TTC549 (cell line): ENCODE measurements around the gene PPP1R12A.

Experiments
- FAIRE-seq: peaks from 2 replicates; lab custom pipeline; 2012; peaks lifted over from hg19 to GRCh38; lab: Jason Lieb, UNC

The PPP1R12A gene

DNA sequence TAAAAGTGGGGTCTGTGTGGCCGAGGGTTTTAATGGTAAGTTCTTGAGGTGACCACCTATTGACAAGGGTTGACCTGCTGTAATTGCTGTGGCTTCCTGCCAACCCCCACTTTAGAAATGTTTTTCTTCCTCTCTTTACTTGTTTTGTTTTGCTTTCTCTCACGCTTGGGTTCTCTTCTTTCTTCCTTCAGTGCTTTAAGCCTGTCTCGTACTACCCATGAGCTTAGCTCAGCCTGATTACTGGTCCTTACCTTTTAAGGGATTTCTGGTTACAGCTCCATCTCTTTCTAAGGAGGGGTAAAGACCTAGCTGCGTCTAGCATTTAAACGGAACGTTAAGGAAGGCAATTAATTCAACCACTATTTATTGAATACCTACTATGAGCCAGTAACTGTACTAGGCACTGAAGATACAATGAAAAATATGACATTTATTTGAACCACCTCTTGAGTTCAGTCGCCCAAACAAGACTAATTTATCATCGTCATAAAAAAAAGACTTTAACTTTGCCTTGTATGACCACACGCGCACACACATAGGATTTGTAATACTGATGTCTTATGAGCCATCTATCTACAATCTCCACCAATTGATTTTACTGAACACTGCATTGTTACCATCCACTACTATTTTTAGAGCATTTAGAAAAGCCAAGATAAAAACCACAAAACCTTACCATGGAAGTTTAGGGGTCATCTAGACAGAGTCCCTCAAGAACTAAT lies 888 bp upstream of the PPP1R12A start:
- no peak for FAIRE-seq

DNA sequence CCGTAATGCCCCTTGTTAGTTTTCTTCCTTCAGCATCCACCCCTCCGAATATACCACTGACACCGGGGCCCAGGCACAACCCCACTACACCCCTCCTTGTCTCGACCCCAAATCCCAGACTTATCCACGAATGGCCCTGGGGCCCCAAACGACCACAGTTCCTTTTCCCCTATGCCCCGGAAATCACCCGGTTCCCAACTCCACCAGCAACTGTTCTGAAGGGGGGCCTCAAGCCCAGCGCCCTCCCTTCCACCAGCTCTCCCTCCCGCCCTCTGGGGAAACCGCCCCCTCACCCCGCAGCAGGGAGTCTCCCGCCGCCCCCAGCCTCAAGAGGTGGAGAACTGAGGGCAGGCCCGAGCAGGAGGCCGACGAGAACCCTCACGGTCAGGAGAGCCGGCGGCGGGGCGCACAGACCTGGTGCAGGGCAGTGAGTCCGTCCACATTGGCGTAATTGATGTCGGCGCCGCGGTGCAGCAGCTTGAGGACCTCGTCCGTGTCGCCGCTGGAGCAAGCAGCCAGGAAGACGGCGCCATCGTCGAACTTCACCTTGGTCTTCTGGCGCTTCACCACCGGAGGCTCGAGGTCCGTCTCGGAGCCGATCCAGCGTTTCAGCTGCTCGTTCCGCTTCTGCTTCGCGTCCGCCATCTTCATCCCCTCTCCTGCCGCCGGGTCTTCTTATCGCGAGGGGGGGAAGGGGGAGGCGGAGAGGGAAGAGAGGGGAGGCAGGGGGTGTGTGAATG lies 446 bp downstream of the PPP1R12A start:
- no peak for FAIRE-seq

DNA sequence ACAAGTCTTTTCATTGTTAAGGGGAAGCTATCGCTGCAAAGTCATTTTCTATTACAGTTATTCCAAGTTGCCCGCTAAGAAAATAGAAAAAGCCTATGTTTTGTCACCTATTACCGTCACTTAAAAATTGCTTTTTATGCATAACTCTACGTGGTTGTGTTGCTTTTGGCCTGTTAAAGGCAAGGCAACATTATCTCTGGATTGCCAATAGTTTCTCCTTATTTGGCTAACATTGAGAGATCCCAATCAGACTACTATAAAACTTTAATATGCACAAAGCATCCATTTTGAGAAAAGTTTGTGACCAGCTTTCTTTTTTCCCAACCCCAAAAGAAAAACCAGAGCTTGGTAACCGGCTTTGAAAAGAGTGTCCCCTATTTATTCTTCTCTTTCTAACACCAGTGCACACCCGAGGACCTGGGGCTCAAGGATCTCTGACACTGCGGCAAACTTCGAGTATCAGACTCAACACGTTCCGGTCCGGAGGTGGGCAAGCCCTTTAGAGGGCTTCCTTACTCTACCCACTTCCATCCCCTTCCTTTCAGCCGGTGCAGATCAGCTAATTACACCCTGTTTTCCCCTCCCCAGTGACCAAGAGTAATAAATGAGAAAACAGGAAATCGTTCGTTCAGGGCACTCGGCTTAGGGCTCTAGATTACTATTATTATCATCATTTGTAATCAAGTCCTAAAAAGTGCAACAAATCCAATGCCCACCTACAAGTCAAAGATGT lies 1.2 kb downstream of the PPP1R12A start:
- FAIRE-seq, result no peak

DNA sequence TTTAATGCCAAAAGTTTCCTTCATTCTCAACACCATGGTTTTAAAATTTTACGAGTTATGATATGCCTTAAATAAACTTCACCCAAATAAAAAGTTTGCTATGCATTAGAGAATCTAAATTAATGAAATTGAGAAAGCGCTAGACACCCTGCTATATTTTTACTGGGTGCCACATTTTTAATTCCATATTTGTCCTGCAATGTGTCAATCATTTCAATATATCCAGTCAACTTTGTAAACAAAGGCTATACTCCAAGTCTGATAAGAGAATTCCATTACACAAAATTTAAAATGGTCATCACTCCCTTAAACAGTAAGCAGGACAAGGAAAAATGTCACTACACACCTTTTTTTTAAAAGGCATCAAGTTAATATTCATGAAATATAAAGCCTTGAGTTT lies 1.9 kb downstream of the PPP1R12A start:
- no peak for FAIRE-seq

DNA sequence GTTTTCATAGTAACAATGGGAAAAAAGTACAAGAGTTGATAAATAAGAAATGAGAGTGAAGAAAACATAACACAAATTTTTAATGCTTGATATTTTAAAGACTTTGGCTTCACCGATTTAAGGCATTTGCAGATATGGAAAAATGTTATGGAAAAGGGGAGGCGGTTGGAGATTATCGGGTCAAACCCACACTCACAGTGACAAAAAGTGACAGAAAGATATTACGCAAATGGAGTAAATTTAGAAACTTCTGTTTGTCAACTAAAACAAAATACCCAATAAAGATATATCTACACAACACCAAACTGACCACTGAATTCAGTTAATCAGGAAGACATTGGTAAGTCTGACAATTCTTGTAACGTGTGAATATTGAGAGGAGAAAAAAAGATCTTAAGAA lies 2.5 kb downstream of the PPP1R12A start:
- no peak for FAIRE-seq

DNA sequence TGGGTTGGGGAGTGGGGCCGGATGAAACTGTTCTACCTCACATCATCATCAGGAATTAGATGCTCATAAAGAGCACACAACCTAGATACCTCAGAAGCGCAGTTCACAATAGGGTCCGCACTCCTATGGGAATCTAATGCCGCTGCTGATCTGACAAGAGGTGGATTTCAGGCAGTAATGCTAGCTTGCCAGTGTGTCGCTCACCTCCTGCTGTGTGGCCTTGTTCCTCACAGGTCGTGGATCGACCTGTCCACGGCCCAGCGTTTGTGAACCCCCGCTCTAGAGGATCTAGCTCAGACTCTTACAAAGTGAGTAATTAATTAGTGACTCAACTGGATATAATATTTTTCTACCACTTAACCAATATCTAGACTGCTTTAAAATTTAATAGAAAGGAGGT lies 5.8 kb downstream of the PPP1R12A start:
- FAIRE-seq, result no peak

DNA sequence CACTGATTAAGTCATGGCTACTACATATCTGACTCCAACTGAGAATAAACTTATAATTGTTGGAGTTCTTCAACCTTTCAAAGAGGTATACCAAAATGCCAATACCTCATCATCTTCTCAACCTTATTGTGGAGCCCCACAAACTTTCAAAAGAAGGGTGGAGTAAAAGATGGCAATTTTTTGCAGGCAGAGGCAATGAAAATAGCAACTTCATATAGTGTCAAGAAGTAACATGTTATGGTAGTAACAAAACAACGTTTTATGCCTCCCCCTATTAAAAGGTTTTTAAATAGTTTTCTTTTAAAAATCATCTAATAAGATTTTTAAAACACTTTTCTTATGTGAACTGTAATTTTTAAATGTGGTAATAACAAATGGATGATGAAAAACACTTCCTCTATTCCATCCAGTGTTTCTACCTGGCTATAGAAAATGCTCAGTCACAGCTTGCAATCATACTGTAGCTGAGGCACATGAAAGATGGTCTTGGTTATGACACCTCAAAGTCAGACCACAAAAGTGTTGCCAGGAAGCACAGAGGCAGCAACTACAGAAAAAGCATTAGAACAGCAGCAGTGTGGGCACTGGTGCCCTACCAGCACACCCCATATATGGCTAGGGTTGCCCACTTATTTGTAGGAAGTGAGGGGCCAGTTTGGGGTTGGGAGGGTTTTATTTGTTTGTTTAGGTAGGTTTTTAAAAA lies 7.0 kb downstream of the PPP1R12A start:
- FAIRE-seq, result no peak

DNA sequence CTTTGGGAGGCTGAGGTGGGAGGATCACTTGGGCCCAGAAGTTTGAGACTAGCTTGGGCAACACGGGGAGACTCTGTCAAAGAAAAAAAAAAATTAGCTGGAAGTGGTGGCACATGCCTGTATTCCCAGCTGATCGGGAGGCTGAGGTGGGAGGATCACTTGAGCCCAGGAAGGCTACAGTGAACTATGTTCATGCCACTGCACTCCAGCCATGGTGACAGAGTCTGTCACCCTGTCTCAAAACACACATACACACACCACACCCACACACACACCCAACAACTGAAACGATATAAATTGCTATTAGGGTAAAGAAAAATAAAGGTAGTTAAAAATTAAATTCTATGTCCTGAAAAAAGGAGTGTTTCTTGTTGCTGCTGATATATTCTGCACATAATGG lies 7.9 kb downstream of the PPP1R12A start:
- no peak for FAIRE-seq

DNA sequence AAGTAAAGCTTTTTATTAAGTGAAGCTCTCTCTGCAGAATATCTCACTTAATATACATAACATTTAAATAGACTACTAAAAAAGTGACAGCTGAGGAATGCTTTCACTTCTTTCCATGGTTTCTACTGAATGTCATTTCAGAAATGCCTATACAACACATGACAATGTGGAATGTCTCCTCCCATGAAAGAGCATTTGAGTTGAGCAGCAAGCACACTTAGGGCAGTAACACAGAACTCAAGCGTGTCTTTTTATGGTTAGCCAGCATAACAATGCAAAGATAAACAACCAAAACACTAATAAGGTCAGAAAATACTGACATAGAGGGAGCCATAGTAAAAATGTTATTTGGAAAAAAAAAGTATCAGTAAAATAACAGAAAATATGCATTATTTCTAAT lies 9.4 kb downstream of the PPP1R12A start:
- no peak for FAIRE-seq

DNA sequence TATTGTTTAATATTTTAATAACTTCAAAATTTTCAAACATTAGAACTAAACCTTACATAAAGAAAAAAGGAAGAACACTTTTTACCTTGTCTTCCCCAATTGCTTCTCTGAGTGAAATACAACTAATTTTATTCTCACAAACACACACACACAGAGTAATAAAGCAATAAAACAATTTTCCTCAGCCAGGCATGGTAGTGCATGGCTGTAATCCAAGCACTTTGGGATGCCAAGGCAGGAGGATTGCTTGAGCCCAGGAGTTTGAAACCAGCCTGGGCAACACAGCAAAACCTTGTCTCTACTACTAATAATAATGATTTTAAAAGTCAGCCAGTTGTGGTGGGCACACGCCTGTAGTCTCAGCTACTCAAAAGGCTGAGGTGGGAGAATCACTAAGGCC lies 13.1 kb downstream of the PPP1R12A start:
- no peak for FAIRE-seq

DNA sequence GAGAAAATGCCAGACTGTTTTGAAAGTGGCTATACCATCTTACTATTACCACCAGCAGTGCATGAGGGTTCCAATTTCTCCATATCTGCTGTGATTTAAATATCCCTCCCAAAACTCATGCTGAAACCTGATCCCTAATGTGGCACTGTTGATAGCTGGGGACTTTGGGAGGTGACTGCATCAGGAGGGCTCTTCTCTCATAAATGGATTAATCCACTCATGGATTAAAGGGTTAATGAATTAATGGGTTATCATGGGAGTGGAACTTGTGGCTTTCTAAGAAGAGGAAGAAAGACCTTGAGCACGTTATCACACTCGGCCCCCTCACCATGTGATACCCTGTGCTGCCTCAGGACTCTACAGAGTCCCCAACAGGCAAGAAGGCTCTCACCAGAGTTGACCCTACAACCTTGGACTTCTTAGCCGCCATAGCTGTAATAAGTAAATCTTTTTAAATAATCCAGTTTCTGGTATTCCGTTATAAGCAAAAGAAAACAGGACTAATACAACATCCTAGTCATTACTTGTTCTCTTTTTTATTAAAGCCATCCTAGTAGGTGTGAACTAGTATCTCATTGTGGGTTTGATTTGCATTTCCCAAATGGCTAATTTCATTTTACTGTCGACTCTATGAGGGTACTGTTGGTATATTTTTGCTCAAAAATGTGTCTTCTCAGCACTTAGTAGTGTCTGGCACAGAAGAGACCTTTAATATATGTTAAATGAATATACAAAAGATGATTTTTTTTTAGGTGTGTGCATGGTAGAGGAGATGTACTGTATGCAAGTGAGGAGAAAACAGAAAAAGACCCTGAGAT lies 14.3 kb downstream of the PPP1R12A start:
- FAIRE-seq, result no peak

DNA sequence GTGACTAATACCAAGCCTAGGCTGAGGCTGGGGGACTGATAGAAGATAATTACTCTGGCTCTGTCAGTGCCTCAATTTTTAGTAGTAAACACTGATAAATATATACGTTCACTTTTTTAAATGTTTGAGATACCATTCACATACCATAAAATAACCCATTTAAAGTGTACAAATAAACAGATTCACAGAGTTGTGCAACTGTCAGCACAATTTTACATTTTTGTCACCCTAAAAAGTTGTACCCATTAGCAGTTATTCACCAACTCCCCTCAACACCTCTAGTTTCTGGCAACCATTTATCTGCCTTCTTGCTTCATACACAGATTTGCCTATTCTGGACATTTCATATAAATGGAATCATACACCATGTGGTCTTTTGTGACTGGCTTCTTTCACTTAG lies 15.1 kb downstream of the PPP1R12A start:
- FAIRE-seq, result no peak

DNA sequence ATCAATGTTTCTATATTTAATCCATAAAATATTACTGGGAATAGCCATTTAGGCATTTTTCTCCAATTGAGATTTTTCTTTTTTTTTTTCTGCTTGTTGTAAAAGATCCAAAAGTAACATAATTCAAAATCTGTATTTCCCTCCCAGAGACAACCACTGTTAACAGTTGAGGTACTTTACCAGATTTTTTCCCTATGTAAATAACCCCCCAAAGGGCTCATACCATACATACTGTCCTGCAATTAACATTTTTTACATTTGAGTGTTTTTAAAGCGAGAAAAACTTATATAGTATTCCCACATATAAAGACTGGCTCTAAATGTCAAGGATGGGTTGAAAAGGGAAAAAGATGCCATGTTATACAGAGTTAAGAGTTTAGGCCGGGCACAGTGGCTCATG lies 18.1 kb downstream of the PPP1R12A start:
- no peak for FAIRE-seq

DNA sequence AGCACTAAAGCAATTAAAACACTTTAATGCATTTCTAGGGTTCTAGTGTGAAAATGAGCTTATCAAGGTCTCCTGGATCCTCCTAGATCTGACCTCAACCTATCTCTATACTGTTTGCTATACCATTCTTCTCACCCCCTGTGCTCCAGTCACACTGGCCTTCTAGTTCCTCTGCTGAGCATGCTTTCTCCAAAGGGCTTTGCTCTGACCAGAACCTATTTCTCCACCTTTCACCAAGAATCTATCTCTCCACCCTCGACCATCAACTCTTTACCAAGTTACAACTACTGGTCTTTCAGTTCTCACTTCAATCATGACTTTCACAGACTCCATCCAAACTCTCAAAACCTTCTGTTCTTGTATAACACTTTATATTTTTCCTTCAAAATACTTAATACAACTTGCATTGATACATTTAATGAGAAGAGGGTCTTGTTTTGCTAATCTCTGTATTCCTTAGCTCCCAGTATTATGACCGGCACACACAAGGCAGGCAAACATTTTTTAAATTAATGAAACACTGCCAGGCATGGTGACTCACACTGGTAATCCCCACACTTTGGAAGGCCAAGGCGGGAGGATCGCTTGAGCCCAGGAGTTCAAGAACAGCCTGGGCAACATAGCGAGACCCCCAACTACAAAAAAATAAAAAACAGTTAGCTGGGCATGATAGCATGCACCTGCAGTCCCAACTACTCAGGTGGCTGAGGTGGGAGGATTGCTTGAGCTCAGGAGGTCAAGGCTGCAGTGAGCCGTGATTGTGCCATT lies 22.8 kb downstream of the PPP1R12A start:
- no peak for FAIRE-seq

DNA sequence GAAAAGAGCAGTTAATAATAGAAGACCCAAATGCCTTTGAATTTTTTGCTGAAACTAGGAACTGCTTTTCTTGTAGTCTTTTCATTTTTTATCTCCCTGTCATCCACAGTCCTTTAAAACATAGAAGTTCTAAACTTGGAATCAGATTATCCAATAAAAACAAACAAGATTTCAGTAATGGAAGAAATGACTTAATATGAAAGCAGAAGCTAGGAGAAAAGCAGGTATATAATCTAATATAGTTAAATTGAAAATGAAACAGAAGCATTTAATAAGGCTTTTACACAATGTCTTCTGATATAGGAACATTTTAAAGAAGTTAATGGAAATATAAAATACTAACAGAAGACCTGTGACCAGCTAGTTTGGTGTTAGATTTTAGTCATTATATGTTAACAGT lies 26.5 kb downstream of the PPP1R12A start:
- no peak for FAIRE-seq

DNA sequence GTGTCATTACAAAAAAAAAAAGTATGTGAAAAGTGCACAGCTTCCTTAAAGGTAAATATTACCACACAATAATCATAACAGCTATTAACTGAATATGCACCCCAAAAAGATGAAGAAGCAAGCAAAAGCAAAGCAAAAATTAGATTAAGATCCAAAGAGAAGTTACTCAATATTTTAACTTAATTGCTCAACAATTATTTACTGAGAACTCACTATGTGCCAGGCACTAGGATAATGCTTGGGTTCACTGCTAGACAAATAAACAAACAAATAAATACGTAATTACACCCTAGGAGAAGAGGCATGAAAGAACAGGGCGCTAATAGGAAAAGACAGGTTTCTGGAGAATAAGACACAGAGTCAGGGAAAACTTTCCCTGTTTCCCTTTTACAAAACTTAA lies 33.4 kb downstream of the PPP1R12A start:
- FAIRE-seq, result no peak

DNA sequence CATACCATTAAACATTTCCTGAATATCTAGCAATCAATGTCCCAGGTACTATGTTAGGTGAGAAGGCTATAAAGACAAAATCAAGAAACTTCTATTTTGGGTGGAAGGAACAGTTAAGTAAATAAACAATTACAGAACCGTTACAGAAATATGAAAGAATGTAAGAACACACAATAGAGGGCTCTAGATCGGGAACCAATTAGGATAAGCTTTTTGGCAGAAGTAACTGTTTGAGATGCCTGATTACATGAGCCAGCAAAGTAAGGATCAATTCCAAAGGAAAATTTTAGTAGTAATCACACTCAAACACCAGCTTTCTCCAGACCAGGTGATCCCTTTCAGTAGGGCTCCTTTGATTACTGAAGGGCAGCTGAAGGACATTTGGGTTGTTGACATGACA lies 33.9 kb downstream of the PPP1R12A start:
- FAIRE-seq, result no peak

DNA sequence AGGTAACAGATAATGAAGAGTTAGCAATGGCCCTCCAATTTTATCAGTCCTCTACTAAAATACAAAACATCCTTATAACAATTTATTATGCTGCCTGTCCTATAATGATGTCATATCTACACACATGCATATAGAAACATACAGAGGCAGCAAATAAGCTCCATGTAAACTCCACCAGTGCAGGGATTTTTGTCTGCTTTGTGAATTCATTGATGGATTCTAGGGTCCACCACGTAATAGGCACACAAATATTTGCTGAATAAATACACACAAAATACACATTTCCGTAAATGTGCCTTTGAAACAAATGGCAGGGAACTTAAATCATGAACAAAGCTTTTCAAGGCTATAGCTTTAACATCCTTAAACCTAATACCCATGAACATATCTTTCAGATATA lies 34.7 kb downstream of the PPP1R12A start:
- no peak for FAIRE-seq

DNA sequence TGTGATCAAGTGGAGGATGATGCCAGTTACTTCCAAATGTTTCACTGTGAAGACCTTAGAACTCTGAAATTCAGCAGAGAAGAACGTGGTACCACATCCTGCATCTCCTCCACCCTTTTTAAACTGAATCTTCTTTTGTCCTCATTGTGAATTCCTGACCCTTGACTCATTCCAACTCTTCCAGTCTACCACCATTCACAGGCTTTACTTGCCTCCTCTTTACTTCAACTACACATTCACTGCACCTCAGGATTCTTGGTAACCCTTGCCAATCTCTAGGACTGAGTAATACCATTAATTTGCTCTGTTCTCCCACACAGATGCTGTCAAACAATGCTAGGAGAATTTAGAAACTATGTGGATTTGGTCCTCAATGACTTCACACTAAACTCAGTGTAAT lies 37.3 kb downstream of the PPP1R12A start:
- FAIRE-seq, result no peak

DNA sequence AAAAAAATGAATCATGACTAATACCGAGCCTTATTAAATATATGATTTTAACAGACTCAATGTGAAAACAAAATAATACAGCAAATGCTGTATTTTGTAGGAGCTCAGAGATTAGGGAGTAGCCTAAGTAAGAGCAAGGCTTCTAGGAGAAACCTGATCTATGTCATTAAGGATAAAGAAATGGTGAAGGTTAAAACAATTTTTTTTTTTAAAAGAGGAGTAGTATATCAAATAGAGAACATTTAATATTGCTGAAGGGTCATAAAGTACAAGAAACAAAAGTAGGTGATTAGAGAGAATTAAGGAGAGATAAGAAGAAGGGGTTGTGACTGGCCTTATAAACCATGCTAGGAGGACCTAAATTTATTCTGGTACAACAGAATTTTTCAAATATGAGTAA lies 39.1 kb downstream of the PPP1R12A start:
- no peak for FAIRE-seq

DNA sequence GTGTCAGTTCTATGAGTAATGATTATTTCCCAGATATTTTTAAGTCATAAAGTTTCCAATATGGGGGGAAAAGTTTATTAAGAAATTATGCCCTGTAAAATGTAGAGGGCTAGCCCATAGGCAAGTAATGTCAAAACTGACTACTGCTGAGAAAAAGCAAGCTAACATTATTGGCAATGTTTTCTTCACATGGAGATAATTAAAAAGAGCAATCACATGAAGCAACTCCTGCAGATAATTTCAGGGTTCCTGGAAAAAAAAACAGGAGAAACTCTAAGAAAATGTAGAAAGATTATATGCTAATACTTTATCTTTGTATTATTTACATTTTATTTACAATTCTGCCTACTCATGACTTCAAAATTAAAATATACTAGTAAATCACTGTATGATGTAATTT lies 39.8 kb downstream of the PPP1R12A start:
- FAIRE-seq, result no peak
